CD4-positive, alpha-beta T cell treated with Interleukin-4 for 1 hour (primary cell): ENCODE measurements around the gene ABCC11.

Source experiments
- DNase-seq, 2 donors: peaks; one replicate each; pipeline ENCODE4 v3.0.0-alpha.2; 2020 to 2022

ABCC11 gene

DNA sequence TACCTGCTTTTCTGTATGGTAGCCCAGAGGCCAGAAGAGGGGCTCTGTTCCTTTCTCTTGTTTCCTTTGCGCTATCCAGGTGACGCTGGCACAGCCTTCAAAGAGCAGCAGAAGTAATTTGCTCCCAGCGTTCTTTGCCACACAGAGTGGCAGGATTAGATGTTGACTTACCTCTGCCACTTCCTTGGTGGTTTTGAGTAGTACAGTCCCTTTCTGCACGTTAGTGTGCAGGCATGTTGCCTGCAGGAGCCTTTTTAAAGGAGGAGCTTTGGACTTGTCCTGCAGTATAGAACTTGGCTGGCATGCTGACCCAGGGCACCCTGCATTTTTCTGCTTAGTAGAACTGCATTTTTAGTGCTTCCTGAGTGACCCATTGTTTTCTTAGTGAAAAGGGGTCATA, at the start of gene ABCC11:
TSS of gene ABCC11 (minus strand) at position 229 of the 400 bp plus-strand sequence. CDS start 15,618 bp downstream, outside the sequence.
- DNase-seq, result no peak

DNA sequence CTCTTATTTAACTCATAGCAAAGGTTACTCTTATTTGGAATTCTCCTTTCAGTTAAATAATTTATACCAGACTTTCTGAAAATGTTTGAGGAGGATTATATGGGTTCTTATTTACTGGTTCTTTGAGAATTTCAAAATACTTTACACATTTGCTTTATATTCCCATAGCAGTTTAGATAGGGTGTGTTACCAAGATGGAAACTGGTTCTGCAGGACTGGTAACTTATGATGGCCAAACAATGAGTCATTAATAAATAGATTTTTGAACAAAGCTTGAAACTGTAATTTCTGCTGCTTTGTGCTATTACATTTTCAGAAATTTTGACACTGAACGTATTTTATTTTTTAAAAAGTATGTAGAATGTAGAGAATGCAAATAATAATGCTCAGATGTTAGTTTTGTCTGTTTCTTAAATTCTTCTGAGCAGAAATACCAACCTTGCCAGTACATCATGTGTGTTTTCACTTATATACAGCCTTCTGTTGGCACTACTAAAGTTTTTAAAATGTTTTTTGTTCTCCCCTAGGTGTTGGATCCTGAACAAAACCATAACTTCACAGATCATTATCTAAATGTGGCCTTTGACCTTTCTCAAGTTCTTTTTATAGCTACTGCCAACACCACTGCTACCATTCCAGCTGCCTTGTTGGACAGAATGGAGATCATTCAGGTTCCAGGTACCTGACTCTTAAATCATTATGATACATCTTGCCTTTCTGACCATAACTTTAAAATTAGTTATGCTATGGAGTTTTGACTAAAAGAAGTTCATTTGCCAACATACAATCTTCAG, 48.3 kb upstream of the ABCC11 start:
- no peak for DNase-seq

DNA sequence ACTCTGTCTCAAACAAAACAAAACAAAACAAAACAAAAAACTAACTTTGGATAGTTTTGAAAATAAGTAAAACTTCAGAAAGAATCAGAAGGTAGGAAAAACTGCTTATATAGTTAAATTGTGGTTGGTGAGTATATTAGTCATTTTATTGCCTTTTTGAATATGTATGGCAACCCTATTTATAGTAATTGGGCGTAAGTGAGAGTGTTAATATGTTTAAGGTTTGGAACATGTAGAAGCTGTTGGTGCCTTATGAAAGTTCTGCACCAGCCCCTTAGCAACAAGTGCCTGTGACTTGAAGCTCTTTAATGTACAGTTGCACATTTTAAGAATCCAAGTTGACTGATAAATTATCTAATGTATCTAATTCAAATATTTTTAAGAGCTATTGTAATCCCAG, 47.4 kb upstream of the ABCC11 start:
- no peak for DNase-seq

DNA sequence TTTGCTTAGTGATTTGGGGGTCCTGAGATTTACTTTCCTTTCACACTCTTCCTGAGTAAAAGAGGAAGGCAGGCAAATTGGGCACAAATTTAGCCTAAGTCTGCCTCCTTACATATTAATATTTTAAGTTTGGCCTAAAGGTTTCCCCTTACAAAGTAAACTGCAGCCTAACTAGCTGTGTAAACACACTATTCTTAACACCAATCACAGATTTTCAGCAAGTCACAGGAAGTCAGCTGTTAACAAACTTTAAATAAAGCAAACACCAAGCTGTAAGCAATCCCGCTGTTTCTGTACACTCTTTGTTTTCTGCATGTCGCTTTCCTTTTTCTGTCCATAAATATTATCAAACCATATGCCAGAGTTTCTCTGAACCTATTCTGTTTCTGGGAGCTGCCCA, 45.1 kb upstream of the ABCC11 start:
- DNase-seq, result no peak

DNA sequence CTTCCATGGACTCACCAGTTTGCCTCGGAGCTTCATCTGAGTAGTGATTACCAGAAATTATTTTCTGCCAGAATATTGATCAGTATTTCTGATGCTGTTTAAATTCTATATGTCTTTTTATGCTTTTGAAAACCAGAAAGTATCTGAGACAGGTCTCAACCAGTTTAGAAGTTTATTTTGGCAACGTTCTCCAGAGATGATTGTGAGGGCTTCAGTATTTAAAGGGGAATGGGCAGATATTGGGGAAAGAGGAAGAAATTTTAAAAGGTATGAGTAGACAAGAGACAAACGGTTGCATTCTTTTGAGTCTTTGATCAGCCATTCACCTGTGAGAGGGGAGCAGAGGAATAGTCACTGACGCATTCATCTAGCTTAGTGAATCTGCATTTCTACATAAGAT, 44.4 kb upstream of the ABCC11 start:
- DNase-seq, result no peak

DNA sequence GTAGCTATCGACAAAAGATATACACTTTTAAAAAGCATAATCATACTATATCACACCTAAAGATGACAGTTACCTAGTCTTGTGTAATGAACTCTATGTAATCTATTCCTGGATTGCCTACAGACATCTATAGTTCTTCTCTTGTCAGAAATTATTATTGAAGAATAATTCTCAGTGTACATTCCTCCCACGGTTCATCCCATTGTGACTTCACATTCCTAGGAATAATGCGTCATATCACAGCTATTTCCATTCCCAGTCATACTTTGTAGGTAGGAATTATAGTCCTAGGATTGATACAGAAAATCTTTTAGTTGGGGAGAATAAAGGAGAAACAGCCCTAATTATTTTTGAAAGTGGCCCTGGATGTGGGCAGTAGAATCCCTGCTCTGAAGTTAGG, 44.0 kb upstream of the ABCC11 start:
- no peak for DNase-seq

DNA sequence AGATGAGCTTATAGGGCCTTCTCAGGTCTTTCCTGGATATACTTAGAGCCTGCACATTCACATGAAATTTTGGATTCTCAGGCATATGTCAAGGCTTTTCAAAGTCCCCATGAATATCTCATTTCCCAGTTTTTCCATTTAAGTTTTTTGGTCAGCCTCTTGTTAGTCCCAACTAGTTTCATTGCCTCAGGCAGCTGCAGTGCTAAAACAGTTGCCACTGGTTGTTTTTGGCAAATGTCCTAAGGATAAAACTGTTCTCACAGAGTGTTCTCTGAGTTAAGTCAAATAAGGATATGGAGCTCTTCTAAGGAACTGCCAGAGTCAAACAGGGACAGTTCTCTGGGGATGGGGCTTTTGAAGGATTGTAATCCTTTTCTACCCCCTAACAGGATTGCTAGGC, 39.9 kb upstream of the ABCC11 start:
- DNase-seq, result no peak

DNA sequence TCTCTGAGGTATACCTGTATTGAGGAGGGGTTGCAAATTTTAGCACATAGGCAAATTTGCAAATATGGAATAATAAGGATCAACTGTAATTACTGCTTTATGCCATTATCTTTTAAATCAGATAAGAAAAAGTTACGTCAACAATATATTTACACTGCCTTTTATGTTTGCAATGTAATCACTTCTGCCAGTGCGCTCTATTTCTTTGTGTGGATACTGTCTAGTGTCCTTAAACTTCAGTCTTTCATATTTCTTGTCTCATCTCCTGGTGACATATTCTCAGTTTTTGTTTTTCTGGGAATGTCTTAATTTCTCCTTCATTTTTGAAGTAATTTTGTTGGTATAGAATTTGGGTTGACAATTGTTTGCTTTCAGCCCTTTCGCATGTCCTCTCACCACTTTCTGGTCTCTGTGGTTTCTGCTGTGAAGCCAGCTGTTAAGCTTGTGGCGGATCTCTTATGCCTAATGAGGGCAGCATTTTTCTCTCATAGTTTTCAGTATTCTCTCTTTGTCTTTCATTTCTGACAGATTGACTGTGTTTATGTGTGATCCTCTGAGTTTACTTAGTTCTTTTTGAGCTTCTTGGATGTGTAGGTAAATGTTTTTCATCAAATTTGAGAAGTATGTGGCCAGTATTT, 37.6 kb upstream of the ABCC11 start:
- DNase-seq, result peak in 1 of 2 donors; percentile 6

DNA sequence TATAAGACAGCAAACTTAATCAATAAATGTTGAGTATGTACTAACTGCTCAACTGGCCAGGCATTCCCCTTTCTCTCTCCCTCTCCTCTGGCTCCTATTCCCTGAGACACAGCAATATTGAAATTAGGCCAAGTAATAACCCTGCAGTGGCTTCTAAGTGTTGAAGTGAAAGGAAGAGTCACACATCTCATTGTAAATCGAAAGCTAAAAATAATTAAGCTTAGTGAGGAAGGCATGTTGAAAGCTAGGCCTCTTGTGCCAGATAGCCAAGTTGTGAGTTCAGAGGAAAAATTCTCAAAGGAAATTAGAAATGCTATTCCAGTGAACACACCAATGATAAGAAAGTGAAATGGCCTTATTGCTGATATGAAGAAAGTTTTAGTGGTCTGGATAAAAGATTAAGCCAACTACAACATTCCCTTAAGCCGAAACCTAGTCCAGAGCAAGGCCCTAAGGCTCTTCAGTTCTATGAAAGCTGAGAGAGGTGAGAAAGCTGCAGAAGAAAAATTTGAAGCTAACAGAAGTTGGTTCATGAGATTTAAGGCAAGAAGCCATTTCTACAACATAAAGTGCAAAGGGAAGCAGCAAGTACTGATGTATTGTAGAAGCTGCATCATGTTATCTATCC, 35.4 kb upstream of the ABCC11 start:
- no peak for DNase-seq

DNA sequence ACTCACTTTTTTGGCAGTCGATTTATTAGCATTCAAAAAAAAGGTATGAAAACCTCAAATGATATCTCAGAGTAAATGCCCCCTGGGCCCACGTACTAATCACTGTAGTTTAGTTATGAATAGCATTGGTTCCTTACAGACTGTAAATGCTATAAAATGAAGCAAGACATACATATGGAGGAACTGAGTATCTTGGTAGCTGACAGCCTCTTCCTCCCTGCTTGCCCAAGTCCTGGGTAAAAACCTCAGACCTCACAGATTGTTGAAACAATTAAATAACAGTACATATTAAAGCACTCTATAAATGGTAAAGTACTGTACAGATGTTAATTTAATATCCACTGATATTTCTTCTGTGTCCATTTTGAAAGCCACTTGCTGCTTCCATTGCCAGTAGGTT, 33.2 kb upstream of the ABCC11 start:
- no peak for DNase-seq

DNA sequence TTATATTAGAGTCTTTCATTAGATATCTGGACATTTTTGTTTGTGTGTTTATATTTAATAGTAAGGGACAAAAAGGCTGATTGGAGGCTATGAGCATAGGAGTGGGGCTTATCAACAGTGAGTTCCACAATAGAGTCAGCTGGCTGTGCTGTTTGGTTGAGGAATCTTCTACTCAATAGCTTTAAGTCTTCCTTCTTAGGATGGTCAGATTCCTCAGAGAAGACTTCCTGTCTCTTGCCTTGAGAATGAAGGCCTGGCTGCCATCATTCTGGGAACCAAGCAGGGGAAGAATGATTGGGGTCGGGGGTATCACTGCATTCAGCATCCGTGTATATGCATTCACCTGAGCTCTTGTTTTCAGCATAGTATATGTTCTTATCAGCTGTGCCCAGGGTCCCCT, 31.9 kb upstream of the ABCC11 start:
- DNase-seq, result no peak

DNA sequence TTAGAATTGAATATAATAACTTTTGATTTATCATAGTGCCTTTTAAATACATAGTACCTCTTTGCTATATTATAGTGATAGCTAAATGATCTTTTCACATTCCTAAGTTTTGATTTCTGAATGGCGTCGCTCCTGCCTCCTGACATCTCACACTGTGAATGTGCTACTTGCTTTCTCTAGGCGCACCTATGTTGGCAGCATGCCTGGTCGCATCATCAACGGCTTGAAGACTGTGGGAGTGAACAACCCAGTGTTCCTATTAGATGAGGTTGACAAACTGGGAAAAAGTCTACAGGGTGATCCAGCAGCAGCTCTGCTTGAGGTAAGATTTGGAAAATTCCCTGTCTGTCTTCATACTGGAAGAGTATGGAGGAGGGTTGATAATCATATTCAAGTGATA, 29.8 kb upstream of the ABCC11 start:
- no peak for DNase-seq

DNA sequence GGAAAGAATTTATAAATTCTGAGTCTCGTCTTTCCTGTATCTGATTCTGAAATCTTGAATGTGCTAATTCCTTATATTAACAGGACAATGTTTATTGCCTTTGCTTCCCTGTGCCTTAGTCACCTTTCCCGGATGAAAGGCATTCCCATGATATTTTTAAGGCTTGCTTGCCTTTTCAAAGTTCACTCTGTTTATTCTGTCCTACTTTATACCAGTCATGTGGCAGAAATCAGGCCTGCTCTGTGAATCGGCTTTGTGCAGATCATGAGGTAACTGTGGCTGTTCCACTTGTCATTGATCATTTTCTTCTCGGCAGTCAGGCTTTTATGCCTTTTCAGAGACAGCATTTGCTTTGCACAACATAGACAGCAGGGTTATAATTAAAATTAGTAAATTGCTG, 28.8 kb upstream of the ABCC11 start:
- DNase-seq, result no peak

DNA sequence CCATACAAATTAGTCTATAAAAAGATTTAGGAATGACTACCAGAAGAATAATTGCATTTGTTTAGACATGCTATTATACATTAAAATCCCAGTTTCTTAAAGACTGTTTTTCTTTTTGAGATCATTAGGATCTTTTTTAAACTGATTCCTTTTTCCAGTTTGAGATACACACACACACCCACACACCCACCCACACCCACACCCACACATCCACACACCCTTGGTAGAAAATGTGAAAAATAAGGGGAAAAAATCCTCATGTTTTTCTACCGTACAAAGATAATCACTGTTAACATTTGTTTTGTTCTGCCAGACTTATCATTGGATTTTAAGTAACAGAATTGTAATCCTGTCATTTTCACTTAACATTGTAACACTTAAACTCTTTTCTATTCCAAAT, 27.1 kb upstream of the ABCC11 start:
- no peak for DNase-seq

DNA sequence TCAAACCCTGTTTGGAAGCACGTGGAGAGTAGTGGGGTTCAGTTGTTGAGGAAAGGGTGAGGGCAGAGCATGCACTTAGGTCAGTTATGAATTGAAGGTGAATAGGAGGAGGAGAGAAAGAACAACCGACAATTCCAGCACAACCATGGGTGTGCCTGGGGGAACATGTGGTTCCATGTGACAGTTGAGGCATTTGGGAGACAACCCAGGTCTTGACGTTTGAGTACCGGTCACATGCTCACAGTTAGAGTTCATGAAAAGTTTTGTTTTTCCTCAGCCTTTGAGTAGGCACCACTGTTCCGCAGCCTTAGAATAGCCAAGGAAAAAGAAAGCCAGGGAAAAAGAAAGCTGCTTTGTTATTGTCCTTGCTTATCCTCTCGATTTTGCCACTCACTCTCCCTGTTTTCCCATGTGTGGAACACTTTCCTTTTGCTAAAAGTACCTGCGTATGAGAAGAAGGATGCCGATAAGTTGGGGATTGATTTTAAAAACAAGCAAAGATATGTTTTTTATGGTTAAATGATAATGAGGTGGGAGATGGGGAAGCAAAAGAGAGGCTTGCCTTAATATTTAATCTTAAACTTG, 25.6 kb upstream of the ABCC11 start:
- DNase-seq, result no peak

DNA sequence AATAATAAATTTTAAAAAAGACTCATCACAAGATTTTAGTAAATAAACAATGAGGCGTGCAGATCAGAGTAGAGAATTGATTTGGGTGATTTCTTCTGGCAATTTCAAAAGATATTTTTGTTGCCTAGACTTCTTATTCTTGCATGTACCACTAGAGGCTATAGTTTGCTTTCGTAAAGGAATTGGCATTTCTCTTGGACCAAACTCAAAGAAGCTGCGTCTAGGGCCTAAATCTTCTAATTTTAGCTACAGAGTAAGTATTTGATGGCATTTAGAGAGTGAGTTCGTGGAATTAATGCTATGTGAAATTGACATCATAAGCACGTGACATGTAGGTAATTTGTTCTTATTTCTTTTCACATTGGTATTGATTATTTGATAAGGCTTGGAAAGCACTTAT, 24.4 kb upstream of the ABCC11 start:
- no peak for DNase-seq

DNA sequence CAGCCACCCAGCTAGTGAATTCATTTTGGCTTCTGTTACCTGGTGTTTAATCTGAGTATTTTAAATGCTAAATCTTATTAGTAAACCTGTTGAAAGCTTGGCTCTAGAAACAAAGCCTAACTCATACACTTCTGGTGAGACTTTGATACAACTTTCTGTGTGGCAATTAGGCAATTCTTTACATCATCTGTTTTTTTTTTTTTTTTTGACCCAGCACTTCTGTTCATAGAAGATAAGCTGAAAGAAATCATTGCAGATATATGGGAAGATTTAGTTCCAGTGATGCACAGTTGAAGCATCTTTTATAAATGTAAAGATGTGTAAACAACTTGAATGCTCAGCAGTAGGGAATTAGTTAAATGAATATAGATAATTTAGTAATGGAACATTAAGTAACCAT, 21.7 kb upstream of the ABCC11 start:
- no peak for DNase-seq

DNA sequence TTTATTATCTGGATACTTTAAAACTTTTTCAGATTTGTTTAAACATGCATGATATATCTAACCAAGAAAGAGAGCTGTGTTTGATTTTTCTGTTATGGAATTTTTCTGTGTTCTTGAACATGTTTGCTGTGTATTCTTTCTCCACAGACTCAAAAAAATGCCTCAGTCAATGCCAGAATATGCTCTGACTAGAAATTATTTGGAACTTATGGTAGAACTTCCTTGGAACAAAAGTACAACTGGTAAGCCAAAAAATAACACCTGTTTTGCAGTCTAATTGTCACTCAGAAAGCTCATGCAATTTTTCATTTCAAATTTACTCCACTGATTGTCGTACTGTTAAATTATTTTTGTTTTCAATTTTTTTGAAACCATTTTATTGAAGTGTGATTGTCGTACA, 15.3 kb upstream of the ABCC11 start:
- no peak for DNase-seq

DNA sequence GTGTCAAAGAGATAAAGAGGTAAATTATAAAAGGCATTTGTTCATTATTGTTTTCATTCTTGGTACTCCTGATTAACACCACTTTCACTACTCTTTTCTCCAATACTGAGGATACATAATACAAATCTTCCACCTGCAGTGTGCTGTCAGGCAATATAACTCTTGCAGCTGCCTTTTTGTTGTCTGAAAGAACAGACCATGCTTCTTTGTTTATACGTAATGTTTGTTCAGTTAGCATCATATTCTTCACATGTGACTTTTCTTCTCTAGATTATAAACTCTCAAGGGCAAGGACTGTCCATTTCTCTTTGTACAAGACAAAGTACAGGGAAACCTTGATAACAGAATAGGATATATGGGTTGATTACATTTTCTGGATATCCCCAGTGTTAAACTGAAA, 14.2 kb upstream of the ABCC11 start:
- no peak for DNase-seq

DNA sequence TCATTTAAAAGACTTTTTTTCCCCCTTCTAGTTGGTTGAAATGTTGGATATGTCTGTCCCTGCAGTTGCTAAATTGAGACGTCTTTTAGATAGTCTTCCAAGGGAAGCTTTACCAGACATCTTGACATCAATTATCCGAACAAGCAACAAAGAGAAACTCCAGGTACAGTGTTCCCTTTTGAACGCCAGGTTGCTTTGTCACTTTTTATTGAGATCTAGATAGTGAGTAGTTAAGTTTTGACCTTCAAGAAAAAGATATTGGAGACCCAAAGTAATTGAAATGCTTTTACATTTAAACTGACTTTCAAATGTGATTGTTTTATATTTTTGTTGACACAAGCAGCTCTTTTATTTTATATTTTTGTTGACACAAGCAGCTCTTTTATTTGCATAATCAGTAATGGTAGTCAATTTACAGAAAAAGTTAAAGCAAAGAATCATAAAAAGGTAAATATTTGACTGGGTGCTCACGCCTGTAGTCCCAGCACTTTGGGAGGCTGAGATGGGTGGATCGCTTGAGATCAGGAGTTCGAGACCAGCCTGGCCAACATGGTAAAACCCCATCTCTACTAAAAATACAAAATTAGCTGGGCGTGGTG, 9.3 kb upstream of the ABCC11 start:
- no peak for DNase-seq

DNA sequence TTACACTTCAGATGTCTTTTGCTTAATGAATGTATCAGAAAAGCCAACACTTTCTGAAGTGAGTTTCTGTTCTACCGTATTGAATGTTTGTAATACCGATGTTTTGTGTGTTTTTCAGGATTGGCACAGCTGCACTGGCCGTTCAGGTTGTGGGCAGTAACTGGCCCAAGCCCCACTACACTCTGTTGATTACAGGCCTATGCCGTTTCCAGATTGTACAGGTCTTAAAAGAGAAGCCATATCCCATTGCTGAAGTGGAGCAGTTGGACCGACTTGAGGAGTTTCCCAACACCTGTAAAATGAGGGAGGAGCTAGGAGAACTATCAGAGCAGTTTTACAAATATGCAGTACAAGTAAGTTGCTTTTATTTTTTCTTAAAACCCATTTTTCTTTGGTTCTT, 4.7 kb upstream of the ABCC11 start:
- DNase-seq, result no peak

DNA sequence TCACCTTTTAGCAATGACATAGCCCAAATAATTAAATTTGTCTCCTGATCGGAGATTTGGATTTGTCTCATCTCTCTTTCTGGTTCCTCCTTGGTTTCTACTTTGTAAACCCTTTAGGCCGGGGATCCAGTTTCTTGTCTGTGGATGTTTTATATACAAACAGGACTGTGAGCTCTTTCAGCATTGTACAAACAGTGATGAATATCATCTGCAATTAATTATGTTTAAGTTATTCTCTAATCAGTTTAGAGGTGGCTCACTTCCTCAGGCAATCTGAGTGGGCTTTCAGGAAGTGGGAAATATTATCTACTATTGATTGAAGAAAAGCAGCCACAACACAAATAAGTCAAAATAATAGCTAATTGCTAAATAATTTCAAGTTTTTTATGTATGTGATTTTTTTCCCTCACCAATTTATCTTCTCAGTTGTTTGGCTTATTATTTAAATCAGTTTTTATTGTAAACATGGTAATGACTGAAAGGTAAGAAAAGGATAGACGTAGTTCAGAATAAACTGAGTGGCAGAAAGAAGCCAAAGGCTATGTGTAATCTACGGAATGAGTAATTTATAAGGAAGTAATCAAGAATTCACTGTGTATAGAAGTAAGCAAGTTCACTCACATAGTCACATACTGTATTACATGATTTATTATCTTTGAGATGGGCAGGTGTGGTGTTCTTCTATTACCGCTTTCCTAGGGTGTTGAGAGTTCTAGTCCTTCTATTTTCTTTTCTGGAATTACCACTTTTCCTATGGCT, 3.4 kb upstream of the ABCC11 start:
- no peak for DNase-seq

DNA sequence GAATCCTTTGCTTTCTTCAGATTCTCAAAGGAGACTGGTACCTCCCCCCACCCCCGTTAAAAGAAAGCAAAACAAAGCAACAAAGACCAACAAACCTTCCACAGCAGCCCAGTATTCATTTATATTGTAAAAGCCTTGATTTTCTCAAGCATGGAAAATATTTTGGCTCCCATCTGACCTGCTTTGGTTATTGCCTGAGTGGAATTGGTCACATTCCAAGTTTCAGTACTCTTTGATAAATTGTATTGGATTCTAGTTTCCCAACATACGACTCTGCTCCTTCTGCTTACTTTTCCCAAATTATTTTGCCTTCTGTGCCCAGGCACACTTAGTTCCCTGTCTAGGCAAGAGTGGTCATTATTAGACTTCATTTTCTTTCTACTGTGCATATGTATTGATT, 1.3 kb downstream of the ABCC11 start:
- DNase-seq, result no peak
